HL-60 (cell line): ENCODE measurements around the gene ANKS1A.

Source experiments
- DNase-seq, 2 experiments: peaks; one replicate each; pipeline ENCODE4 v3.0.0-alpha.2; 2010 to 2020; ENCODE audit warnings: low read depth in 1 of 2, low spot score in 1 of 2
- H3K27ac ChIP-seq: fragments of 250-450 bp; sonication (Bioruptor Pico); replicated peaks from 2 replicates; pipeline ENCODE4 v1.5.1; 2020; ENCODE audit warnings: mild to moderate bottlenecking, moderate library complexity
- H3K27me3 ChIP-seq: fragments of 250-450 bp; sonication (Bioruptor Pico); 2 replicates; pipeline ENCODE4 v1.5.1; 2021; ENCODE audit warnings: mild to moderate bottlenecking, moderate library complexity; ENCODE audit not compliant: insufficient read depth, poor library complexity, severe bottlenecking
- H3K4me3 ChIP-seq: replicated peaks from 2 replicates; pipeline ENCODE4 v1.5.1; 2011; ENCODE audit warnings: mild to moderate bottlenecking, control low read depth, low read length; ENCODE audit not compliant: insufficient read depth
- CTCF ChIP-seq: IDR thresholded peaks from one replicate; pipeline ENCODE4 v1.5.1; 2011; ENCODE audit warnings: low read length, control low read depth, inconsistent platforms; ENCODE audit not compliant: insufficient read depth
- GABPA ChIP-seq: IDR thresholded peaks from 2 replicates; pipeline ENCODE4 v1.6.1; 2012; ENCODE audit warnings: low read depth
- POLR2AphosphoS5 ChIP-seq: IDR thresholded peaks from 2 replicates; pipeline ENCODE4 v1.6.1; 2012; ENCODE audit warnings: low read depth
- REST ChIP-seq: IDR thresholded peaks from 2 replicates; pipeline ENCODE4 v1.6.1; 2012; ENCODE audit warnings: low read depth; ENCODE audit not compliant: insufficient replicate concordance
- SPI1 ChIP-seq: IDR thresholded peaks from 2 replicates; pipeline ENCODE4 v1.6.1; 2012; ENCODE audit warnings: low read depth, mild to moderate bottlenecking, borderline replicate concordance

Gene ANKS1A

GRCh38 chr6:35120746-35121145 lies 231.7 kb downstream of the ANKS1A start:
- no peak for TF ChIP-seq CTCF
- no peak for TF ChIP-seq GABPA
- no peak for TF ChIP-seq POLR2AphosphoS5
- TF ChIP-seq SPI1 = no peak
- TF ChIP-seq REST = no peak
- no peak overlapping the region for H3K27ac ChIP-seq
- H3K27me3 ChIP-seq = no peaks in the 10 kb centered on the region
- H3K4me3 ChIP-seq = no peak overlapping the region
- DNase-seq = no peak

- no peak for DNase-seq
- Histone ChIP-seq H3K27me3 (no peaks in the 10 kb centered on the region), H3K27ac (no peak overlapping the region), H3K4me3 (no peak overlapping the region)
- TF ChIP-seq CTCF (no peak), GABPA (no peak), POLR2AphosphoS5 (no peak), SPI1 (no peak)
These were observed 235.3 kb downstream of the ANKS1A start for GRCh38 chr6:35124356-35124755.

GRCh38 chr6:35128042-35128441 lies 239.0 kb downstream of the ANKS1A start:
- no peaks in the 10 kb centered on the region for H3K27me3 ChIP-seq
- no peak for TF ChIP-seq CTCF
- TF ChIP-seq POLR2AphosphoS5 = no peak
- TF ChIP-seq REST = no peak
- TF ChIP-seq GABPA = no peak
- TF ChIP-seq SPI1 = no peak
- no peak overlapping the region for H3K4me3 ChIP-seq
- H3K27ac ChIP-seq = no peak overlapping the region
- no peak for DNase-seq

- H3K27ac ChIP-seq = no peak overlapping the region
- no peak overlapping the region for H3K4me3 ChIP-seq
- TF ChIP-seq POLR2AphosphoS5 (no peak), CTCF (no peak), REST (no peak), SPI1 (no peak), GABPA (no peak)
- no peak for DNase-seq
- no peaks in the 10 kb centered on the region for H3K27me3 ChIP-seq
These were observed 239.4 kb downstream of the ANKS1A start for GRCh38 chr6:35128496-35128895.
